Measurements from ENCODE around the gene SLC51A.
"Not testable (repeated sequence)": the region's sequence is repeated elsewhere in the genome, so short reads cannot be mapped to it uniquely, and the experiment has no call there.

SLC51A gene

DNA sequence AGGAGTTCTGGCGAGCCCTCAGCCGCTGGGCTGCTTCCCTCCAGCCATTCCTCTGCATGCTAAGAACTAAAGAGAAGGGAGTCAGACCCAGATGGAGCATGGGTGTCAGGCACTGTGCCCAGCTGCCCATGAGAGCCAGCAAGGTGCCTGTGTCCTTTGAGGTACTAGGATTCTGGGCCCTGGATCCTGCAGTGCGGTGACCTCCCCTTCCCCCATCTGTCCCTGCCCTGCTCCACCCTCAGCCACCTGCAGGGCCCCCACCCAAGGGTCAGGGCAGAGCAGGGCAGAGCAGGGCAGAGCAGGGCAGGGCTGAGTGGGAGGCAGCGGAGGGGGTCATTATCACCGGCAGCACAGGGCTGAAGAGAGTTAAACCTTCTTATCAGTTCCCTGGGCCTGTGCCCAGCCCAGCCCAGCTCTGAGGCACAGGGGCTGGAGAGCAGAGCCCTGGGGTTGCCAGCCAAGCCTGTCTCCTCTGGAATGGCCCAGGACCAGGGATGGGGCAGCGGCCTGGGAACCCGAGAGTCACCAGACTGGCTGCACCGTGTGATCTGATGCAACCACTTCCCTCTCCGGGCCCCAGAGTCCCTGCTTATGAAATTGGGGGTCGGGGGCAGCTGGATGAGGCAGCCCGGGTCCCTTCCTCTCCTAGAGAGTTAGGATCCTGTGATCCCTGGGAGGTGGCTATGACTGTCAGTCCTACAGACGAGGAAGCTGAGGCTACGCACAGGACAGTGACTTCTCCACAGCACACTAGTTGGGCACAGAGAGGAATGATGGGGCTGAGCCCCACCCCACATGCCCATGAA is 22.4 kb upstream of the SLC51A start:
- no peak for DNase-seq

DNA sequence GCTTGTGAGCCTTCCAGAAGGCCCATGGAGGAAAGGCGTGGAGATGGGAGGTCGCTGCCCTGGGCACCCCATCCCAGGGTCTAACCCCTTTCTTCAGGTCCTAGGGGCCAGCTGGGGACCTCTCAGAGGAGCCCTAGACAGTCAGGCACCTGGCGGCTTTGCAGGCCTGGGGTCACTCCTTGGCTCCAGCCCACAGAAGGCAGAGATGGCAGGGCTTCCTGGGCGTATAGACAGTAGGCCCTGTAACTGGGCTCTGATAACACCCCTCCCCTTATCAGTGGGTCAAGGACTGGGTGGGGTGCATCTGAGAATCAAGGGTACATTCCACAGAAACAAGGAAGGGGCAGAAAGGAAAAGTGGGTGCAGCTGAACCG is 21.8 kb upstream of the SLC51A start:
- DNase-seq, result no peak

DNA sequence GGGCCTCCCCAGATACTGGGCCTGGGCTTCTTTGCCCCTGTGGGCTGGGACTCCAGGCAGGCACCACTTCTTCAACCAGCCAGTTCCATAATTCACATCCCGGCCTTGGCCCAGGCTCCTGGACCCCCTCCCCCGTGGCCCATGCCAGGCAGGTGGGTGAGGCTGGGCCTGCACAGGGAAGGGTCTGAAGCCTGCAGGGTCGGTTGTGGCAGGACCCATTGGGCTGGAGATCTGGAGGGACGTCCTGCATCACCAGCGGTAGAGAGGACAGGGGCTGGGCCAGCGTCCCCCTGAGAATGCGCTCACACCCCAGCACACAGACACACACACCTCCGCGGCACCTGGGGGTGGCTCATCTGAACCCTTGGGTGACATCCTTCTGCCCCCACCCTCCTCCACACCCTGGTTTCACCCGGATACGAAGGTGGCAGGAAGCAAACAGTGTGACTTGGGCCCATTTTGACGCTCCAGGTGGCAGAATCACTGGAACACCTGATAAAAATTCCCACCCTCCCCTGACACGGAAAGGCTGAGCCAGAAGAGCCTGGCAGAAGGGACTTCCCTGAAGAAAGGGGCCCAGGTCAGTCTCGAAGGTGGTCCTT is 20.6 kb upstream of the SLC51A start:
- no peak for DNase-seq

DNA sequence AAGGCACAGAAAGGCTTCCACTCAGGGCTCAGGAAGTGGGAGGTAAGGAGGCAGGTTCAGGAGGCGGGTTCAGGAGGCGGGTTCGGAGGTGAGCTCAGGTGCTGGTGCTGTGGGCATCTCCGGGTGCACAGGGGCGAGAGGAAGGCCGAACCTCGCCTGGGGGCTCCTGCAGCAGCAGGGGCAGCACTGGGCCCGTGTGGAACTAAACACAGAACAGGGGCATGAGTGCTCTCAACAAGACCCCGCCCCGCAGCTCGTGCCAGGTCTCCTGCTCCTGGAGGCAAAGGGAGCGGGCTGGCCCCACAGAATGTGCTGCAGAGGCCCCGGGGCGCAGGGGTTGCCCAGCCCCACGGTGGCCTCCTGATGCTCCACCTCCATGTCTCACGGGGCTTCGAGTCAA is 18.8 kb upstream of the SLC51A start:
- no peak for DNase-seq

DNA sequence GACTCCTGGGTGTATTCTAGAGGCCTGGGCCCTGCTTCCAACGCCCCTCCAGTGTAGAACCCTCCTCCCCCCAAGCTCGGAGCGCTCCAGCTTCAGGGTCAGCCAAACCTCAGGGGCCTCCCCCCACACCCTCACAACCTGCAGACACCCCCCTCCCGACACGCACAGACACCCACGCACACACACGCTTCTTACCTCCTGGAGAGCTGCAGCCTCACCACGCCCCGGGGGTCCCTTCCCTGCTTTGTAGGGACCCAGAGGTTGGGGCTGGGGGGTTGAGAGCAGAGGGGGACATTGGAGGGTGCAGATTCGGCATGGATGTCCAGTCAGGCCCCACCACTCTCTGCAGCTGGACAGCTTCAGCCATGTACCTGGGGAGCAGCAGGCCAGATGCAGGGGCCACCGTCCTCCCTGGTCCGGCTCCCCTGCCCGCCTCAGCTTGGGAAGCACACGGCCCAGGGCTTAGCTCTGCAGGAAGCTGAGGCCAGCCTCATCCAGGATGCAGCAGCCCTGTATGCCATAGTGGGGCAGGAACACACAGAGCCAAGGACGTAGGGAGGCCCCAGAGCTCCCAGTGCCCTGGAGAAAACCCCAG is 18.2 kb upstream of the SLC51A start:
- no peak for DNase-seq

DNA sequence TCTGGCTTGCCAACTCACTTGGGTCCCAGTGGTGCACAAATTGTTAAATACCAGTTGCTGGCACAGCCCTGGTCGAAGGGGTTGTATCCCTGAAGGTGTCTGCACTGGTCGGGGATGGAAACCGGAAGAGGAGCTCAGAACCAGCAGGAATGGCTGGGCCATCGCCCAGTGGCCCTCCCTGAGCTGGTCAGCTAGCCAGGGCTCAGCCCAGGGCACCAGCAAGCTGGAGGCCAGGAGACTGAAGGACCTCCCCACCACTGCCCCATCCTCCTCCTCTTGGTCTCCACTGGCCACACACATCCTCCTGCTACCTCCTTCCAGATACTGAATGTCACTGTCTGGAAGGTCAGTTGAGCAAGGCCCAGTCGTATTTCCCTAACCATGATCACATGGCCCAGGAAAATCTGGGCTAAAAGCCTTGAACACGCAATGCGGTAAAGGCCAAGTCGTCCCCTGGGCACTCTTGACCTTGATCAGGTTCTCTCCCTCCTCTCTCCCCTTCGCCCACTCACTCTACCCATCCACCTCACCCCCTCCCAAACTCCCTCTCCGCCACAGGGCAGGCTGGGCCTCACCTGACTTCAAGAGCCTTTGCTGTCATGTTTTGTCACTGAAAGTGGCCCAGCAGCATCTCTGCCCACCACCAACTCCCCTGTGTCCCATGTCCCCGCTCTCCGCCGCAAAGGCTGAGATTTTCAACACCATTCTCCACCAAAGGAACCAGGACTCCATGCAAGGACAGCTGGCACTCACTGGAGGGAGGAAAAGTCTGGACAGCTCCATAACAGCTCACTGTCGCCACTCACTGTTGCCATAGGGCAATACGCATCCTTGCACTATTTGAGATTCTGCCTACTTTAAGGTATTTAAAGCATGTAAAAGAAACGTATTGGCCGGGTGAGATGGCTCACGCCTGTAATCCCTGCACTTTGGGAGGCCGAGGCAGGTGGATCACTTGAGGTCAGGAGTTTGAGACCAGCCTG is 17.3 kb upstream of the SLC51A start:
- no peak for DNase-seq

DNA sequence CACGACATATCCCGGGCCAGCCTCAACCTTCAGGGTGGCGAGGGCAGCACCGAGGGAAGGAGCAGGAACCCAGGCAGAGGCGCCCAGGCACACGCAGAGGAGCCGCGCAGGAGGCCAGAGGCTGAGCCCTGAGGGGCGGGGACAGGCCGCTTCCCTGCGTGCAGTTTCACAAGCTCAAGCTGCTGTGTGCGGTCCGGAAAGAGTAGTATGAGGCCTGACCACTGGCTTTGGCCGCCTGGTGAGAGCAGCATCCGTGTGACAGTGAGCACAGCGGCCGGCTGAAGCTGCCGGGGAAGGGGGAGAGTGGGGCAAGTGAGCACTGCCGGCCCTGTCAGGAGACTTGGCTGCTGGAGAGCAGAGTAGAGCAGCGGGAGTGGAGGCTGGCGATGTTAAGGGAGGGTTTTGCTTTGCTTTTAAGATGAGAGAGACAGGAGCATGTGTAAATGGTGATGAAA is 13.8 kb upstream of the SLC51A start:
- DNase-seq, result no peak

DNA sequence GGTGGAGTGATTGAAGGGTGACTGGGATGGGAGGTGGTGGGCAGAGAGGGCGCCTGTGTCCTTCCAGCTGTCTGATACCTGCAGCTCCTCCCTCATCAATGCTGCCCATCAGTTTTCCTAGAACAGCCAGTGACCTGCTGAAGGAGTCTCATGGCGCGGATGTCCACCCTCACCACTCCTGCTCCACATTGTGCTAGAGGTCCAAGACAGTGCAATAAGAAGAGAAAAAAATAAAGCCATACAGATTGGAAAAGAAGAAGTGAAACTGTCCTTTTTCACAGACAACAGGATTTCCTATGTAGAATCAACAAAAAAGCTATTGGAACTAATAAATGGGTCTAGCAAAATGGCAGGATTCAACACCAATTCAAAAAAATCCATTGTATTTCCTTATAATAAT is 12.5 kb upstream of the SLC51A start:
- DNase-seq, result no peak

DNA sequence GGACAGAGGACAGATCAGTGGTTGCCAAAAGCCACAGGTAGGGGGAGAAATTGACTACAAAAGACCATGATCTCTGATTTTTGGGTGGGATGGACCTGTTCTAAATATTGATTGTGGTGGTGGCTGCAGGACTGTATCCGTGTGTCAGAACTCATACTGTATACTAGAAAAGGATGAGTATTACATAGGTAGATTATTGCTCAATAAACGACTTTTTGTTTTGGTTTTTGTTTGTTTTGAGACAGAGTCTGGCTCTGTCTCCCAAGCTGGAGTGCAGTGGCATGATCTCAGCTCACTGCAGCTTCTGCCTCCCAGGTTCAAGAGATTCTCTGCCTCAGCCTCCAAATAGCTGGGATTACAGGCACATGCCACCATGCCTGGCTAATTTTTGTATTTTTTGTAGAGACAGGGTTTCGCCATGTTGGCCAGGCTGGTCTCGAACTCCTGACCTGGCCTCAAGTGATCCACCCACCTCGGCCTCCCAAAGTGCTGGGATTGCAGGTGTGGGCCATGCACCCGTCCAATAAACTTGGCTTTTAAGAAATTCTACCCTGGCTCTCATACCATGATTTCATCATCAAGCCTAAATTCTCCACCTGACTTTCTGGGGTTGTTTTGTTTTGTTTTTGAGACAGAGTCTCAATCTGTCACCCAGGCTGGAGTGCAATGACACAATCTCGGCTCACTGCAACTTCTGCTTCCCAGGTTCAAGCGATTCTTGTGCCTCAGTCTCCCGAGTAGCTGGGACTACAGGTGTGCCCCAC is 10.7 kb upstream of the SLC51A start:
- not testable (repeated sequence) for DNase-seq

DNA sequence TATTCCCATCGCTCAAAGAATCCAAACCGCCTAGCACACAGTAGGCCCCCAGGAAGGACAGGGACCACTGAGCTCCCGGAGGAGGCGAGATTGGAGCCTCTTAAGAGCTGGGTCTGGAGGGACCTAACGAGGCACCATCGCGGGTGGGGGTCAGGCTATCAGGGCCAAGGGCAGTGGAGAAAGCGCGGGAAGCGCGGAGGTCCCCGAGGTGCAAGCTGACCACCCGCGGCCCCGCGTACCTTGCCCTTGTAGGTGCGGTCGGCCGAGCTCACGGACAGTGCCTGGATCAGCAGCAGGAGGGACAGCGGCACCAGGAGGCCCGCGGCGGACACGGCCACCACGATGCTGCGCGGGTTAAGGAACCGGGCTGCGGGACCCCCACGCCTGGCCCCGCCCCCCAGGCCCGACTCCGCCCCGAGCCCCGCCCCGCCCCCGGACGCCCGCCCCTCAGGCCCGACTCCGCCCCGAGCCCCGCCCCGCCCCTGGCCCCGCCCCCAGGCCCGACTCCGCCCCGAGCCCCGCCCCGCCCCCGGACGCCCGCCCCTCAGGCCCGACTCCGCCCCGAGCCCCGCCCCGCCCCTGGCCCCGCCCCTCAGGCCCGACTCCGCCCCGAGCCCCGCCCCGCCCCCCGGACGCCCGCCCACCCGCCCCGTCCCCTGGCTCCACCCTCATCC is 9.0 kb upstream of the SLC51A start:
- DNase-seq, result no peak

DNA sequence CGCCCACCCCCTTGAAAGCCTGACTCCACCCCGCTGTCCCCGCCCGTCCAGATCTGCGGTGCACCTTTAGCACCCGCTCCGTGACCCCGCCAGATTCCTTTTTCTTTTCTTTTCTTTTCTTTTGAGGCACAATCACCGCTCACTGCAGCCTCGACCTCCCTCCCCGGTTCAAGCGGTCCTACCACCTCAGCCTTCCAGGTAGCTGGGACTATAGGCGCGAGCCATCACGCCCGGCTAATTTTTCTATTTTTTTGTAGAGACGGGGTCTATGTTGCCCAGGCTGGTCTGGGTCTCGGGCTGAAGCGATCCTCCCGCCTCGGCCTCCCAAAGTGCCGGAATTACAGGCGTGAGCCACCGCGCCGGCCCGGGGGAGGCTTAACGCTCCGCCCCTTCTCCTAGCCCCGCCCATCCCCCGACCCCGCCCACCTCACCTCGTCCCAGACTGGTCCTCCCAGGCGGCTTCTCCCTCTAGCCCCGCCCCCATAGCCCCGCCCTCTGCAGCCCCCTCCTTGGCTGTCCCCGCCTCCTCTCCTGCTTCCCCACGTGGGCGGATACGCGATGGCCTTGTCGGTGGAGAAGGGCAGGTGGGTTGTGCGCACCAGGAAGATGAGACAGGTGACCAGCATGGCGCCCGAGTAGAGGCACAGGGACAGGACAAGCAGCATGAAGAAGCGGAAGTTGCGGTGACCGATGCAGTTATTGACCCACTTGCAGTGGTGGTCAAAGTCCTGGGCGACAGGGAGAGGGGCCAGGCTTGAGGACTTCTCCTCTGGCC is 8.3 kb upstream of the SLC51A start:
- no peak for DNase-seq

DNA sequence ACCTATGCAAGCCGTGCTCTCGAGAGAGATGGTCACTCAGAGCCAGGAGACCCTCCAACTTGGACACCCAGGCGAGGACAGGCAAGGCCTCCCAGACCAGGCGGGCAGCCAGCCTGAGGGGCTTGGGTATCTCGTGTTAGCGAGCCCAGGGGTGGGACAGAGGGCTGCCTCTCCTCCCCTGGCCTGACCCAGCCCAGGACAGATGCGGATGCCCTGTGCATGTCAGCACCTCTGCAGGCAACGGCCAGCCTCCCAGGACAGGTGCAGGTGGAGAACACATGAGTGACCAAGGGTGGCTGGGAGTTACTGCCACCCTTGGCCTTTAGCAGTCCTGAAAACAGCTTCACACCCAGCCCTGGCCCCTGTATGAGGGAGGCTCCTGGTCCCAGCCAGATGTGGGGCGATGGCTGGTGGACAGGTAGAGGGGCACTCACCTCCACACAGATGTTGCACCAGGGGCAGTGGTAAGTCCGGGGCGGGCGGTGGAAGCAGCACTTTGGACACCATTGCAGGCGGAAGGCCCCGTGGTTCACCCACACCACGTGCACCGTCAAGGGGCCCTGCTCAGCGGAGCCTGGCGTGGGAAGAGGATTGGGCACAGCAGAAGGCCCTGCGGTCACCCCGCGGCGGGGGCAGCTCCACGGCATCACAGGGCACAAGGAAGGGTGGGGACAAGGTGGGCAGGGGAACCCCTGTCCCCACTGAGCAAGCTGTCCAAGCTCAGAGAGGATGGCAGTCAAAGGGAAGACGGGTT is 7.2 kb upstream of the SLC51A start:
- no peak for DNase-seq

DNA sequence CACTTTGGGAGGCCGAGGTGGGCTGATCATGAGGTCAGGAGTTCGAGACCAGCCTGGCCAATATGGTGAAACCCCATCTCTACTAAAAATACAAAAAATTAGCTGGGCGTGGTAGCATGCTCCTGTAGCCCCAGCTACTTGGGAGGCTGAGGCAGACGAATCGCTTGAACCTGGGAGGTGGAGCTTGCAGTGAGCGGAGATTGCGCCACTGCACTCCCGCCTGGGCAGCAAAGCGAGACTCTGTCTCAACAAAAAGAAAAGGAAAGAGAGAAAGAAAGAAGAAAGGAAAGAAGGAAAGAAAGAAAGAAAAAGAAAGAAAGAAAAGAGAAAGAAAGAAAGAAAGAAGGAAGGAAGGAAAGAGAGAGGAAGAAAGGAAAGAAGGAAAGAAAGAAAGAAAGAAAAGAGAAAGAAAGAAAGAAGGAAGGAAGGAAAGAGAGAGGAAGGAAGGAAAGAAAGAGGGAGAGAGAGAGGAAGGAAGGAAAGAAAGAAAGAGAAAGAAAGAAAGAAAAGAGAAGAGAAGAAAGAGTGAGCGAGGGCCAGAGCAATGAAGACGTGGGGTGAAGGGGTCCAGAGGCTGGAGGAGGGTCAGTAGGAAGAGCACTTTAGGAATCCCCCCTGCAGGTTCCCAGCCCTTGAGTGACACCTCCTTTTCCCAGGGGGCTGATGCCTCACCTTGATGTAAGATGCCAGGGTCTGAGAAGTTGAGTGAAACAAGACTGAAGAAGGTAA is 6.2 kb upstream of the SLC51A start:
- not testable (repeated sequence) for DNase-seq

DNA sequence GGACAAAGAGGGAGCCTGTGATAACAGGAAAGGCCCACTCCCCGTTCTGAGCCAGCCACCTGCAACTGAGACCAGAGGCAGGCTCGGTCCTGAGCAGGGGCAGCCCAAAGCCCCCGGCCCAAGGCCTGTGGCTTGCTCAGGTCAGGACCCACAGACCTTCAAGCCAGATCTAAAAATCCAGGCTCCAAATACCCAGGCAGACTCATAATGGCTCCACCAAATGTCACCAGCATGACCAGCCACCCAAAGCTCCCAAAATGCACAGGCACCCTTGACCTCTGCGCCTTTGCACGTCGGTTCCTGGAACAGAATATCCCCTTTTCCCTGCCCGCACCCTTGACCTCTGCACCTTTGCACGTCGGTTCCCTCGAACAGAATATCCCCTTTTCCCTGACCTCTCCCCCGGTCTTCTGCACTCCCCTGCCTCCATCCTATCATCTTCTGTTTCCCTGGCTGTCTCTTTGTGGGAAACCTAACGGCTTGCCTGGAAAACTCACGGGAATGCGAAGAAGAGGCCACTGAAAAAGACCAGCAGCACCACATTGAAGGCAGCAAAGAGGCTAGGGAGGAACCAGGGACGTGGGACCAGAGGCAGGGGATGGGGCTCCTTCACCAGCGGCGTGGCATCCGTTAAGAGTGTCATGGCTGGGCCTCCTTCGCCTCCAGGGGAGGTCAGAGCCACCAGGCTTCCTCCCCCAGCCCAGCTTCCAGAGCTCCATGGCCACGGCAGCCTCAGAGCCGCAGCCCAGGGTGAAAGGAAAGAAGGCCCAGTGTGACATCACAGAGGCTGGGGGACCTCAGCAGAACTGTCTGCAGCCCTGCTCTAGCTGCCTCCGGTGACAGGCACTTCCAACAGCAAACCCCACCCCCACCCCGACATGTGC is 5.4 kb upstream of the SLC51A start, which contains the start of gene ZDHHC19:
TSS of gene ZDHHC19 (minus strand) at position 728 of the 884 bp plus-strand sequence. CDS start at position 643, 85 bp downstream.
- no peak for DNase-seq

DNA sequence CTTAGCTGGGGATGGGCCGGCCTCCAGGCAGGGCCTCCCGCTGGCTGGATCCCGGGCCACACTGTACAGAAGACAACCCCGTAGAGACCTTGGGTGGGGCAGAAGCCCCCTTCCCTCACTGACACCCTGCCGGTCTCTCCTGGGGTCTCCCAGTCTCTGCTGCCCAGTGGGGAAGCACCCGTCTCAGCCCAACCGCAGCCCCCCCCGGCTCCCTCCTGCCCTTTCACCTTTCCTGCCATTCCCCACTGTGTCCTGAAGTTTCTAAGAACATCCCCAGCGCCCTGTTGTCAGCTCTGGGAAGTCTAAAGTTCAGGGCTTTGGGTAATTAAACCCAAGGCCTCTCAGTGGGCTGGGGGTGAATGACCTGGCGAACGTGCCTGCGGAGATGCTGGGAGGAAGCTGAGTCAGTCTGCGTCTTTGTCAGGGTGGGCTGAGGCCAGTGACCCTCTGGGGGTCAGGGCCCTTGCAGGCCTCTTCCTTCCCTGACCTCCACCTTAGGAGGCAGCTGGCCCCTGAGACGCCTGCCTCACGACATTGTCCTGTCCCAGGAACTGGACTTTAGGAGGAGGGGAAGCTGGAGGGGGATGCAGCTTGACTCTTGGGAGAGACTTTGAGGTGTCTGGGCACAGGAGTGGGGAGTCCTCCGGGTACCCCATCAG is 1.4 kb upstream of the SLC51A start:
- no peak for DNase-seq

DNA sequence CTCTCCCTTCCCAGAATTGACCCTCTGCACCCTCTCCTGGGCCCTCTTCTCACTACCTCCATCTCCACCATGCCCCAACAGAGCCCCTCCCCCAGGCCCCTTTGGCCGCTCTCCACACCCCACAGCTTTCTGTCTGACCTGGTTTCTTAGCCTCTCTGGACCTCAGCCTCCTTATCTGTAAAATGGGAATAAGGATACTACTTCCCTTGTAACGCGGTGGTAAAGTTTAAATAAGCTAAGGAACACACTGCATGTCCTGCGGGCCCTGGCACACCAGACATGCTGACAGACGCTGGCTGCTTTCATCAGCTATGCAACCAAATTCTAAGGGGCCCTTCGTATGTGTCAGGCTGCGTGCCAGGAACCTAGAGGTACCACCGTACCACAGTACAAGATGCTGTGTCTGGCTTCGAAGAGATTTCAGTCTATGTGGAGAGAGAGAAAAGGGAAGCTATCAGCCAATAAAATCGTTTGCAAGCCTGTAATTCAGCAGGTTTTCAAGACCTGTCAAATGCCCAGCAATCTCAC is 777 bp upstream of the SLC51A start:
- no peak for DNase-seq

DNA sequence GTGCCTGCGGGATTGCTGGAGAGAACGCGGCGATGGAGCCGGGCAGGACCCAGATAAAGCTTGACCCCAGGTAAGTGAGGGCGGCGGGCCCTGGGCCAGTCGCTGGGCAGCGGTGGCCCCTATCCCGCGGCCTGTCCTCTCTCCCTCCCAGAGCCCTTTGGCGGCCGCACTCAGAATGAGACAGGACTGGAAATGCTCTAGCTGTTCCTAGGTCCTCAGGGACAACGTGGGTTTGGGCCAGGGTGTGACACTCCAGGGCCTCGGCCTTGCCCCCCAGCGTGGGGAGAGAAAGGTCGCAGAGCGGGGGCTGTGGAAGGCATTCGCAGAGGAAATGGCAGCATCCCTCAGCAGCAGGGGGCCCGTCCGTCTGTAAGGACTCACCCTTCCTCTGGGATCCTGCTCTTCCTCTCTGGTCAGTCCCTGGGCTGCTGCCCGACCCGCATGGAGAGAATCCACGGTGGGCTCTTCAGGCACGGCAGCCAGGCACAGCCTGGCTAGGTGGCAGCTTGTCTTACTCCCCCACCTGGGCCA is 412 bp downstream of the SLC51A start:
- no peak for DNase-seq

Data from GDM1 (cell line).